ENCODE results near the gene VPS72. TPM values are rescaled to one million over a fixed set of nuclear protein-coding genes. Genes with fewer than 3 reads are reported as not detected.

The VPS72 gene
- polyA plus RNA-seq, 1 of the 3 experiments (the other 2 are of a cell fraction) = 80.2 TPM

DNA sequence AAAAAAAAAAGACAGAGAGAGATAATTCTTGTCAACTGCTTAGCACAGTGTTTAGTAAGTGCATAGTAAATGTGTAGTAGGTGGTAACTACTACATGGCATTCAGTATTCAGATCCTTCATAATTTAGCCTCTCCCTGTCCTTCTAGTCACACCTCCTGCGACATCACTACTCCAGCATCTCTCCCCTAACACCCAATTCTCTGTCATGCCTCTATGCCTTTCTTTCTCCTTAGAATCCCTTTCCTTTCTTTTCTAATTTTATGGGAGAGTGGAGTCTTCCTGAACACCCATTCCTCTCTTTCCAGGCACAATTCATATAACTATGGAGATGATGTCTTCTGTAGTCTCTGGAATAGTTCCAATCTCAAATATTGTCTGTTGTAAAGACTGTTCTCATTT, 3.9 kb upstream of the VPS72 start:
- no peak overlapping the region for H3K27ac ChIP-seq (ENCODE audit: low read depth in 2 of 2, low read length in 1 of 2)
- H3K4me3 ChIP-seq (ENCODE audit: low read depth in 2 of 2, low read length in 1 of 2) = no peak overlapping the region
- TF ChIP-seq, protein P1, sequence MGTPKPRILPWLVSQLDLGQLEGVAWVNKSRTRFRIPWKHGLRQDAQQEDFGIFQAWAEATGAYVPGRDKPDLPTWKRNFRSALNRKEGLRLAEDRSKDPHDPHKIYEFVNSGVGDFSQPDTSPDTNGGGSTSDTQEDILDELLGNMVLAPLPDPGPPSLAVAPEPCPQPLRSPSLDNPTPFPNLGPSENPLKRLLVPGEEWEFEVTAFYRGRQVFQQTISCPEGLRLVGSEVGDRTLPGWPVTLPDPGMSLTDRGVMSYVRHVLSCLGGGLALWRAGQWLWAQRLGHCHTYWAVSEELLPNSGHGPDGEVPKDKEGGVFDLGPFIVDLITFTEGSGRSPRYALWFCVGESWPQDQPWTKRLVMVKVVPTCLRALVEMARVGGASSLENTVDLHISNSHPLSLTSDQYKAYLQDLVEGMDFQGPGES (IDR thresholded peaks at IDR 0.05; ENCODE audit: low read depth, low read length) = no peak
- TF ChIP-seq SIN3A (IDR thresholded peaks at IDR 0.05; ENCODE audit: borderline replicate concordance, low read depth, low read length) = no peak
- TF ChIP-seq MXI1 (IDR thresholded peaks at IDR 0.05; ENCODE audit: low read depth, low read length) = no peak
- H2AFZ ChIP-seq (ENCODE audit: low read depth) = no peak overlapping the region
- H3K4me2 ChIP-seq = no peak overlapping the region
- WGBS (ENCODE audit: low lambda C conversion rate) = 70% methylated on average over 1 of the region's 1 CpG
- no peaks in the 10 kb centered on the region for H3K36me3 ChIP-seq (replicated peaks in 1 of 2; ENCODE audit: control insufficient read depth in 1 of 2, insufficient read depth in 2 of 2, low read length in 1 of 2)
- peaks cover 0 to 9% of the 10 kb centered on the region in 2 experiments; a peak in 2 of 4 replicates for H3K4me1 ChIP-seq (ENCODE audit: control insufficient read depth in 1 of 2, insufficient read depth in 2 of 2, low read depth in 1 of 2, low read length in 1 of 2)
- no peak overlapping the region for H3K9ac ChIP-seq
- POLR2A ChIA-PET = no interaction called here
- no peaks in the 10 kb centered on the region for H4K20me1 ChIP-seq (ENCODE audit: insufficient read depth)
- peaks cover 14% of the 10 kb centered on the region for H3K79me2 ChIP-seq (ENCODE audit: insufficient read depth)
- DNase-seq = no peak
- H3F3A ChIP-seq (replicated peaks; ENCODE audit: insufficient read depth) = peaks cover 31% of the 10 kb centered on the region
- no peaks in the 10 kb centered on the region for H3K27me3 ChIP-seq (ENCODE audit: insufficient read depth)
- CTCF ChIA-PET = interaction anchor here (1.9 kb wide), 1 partner anchor 58 kb away, joined by 8 read pairs; no protein-coding TSS in a partner anchor
- H3K9me3 ChIP-seq = no peaks in the 10 kb centered on the region
- no peaks in the 10 kb centered on the region for H3K9me2 ChIP-seq

DNA sequence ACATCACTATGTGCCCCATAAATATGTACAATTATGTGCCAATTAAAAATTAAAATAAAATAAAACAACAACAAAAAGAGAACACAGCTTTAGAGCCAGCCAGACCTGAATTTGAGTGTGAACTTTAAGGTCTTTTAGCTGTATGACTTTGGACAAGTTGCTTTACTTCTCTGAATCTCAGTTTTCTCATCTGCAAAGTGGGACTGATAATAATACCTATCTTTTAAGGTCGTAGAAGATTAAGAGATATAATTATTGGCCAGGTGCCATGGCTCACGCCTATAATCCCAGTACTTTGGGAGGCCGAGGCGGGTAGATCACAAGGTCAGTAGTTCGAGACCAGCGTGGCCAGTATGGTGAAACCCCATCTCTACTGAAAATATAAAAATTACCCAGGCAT, 3.3 kb upstream of the VPS72 start:
- Histone ChIP-seq H3K4me3 (ENCODE audit: low read depth in 2 of 2, low read length in 1 of 2) (no peak overlapping the region), H3K9me3 (no peaks in the 10 kb centered on the region), H3F3A (replicated peaks; ENCODE audit: insufficient read depth) (peaks cover 31% of the 10 kb centered on the region), H3K9me2 (no peaks in the 10 kb centered on the region), H3K27me3 (ENCODE audit: insufficient read depth) (no peaks in the 10 kb centered on the region), H3K4me1 (ENCODE audit: control insufficient read depth in 1 of 2, insufficient read depth in 2 of 2, low read depth in 1 of 2, low read length in 1 of 2) (peaks cover 0 to 14% of the 10 kb centered on the region in 2 experiments; a peak in 2 of 4 replicates), H4K20me1 (ENCODE audit: insufficient read depth) (no peaks in the 10 kb centered on the region), H3K4me2 (no peak overlapping the region), H3K36me3 (replicated peaks in 1 of 2; ENCODE audit: control insufficient read depth in 1 of 2, insufficient read depth in 2 of 2, low read length in 1 of 2) (no peaks in the 10 kb centered on the region), H2AFZ (ENCODE audit: low read depth) (no peak overlapping the region), H3K9ac (no peak overlapping the region), H3K27ac (ENCODE audit: low read depth in 2 of 2, low read length in 1 of 2) (no peak overlapping the region), H3K79me2 (ENCODE audit: insufficient read depth) (peaks cover 15% of the 10 kb centered on the region)
- DNase-seq = no peak
- ChIA-PET CTCF (interaction anchor here (1.9 kb wide), 1 partner anchor 59 kb away, joined by 8 read pairs; no protein-coding TSS in a partner anchor), POLR2A (no interaction called here)
- 70% methylated on average over 6 of the region's 6 CpGs for WGBS (ENCODE audit: low lambda C conversion rate)
- TF ChIP-seq, protein P2, sequence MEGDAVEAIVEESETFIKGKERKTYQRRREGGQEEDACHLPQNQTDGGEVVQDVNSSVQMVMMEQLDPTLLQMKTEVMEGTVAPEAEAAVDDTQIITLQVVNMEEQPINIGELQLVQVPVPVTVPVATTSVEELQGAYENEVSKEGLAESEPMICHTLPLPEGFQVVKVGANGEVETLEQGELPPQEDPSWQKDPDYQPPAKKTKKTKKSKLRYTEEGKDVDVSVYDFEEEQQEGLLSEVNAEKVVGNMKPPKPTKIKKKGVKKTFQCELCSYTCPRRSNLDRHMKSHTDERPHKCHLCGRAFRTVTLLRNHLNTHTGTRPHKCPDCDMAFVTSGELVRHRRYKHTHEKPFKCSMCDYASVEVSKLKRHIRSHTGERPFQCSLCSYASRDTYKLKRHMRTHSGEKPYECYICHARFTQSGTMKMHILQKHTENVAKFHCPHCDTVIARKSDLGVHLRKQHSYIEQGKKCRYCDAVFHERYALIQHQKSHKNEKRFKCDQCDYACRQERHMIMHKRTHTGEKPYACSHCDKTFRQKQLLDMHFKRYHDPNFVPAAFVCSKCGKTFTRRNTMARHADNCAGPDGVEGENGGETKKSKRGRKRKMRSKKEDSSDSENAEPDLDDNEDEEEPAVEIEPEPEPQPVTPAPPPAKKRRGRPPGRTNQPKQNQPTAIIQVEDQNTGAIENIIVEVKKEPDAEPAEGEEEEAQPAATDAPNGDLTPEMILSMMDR (IDR thresholded peaks at IDR 0.05) = no peak
- TF ChIP-seq, protein P3, sequence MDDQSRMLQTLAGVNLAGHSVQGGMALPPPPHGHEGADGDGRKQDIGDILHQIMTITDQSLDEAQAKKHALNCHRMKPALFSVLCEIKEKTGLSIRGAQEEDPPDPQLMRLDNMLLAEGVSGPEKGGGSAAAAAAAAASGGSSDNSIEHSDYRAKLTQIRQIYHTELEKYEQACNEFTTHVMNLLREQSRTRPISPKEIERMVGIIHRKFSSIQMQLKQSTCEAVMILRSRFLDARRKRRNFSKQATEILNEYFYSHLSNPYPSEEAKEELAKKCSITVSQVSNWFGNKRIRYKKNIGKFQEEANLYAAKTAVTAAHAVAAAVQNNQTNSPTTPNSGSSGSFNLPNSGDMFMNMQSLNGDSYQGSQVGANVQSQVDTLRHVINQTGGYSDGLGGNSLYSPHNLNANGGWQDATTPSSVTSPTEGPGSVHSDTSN (IDR thresholded peaks at IDR 0.05) = no peak
- TF ChIP-seq MEF2A (IDR thresholded peaks at IDR 0.05; ENCODE audit: borderline replicate concordance, low read depth) (no peak), JUND (IDR thresholded peaks at IDR 0.05) (no peak), EP300 (IDR thresholded peaks at IDR 0.05; ENCODE audit: borderline replicate concordance in 1 of 2, low read depth in 1 of 2, low read length in 1 of 2) (no peak), TCF12 (IDR thresholded peaks at IDR 0.05) (no peak), GABPA (IDR thresholded peaks at IDR 0.05; ENCODE audit: low read depth) (no peak), SIN3A (IDR thresholded peaks at IDR 0.05; ENCODE audit: borderline replicate concordance, low read depth, low read length) (no peak), RAD21 (IDR thresholded peaks at IDR 0.05; ENCODE audit: low read length) (no peak), RFX5 (IDR thresholded peaks at IDR 0.05; ENCODE audit: low read length) (no peak), FOXM1 (IDR thresholded peaks at IDR 0.05; ENCODE audit: low read depth) (no peak), TEAD4 (IDR thresholded peaks at IDR 0.05; ENCODE audit: borderline replicate concordance, insufficient read depth) (no peak), TAF1 (IDR thresholded peaks at IDR 0.05; ENCODE audit: borderline replicate concordance, low read depth, low read length) (no peak)
- TF ChIP-seq, protein P4, sequence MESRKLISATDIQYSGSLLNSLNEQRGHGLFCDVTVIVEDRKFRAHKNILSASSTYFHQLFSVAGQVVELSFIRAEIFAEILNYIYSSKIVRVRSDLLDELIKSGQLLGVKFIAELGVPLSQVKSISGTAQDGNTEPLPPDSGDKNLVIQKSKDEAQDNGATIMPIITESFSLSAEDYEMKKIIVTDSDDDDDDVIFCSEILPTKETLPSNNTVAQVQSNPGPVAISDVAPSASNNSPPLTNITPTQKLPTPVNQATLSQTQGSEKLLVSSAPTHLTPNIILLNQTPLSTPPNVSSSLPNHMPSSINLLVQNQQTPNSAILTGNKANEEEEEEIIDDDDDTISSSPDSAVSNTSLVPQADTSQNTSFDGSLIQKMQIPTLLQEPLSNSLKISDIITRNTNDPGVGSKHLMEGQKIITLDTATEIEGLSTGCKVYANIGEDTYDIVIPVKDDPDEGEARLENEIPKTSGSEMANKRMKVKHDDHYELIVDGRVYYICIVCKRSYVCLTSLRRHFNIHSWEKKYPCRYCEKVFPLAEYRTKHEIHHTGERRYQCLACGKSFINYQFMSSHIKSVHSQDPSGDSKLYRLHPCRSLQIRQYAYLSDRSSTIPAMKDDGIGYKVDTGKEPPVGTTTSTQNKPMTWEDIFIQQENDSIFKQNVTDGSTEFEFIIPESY (IDR thresholded peaks at IDR 0.05; ENCODE audit: borderline replicate concordance, low read depth) = no peak
- TF ChIP-seq, protein P5, sequence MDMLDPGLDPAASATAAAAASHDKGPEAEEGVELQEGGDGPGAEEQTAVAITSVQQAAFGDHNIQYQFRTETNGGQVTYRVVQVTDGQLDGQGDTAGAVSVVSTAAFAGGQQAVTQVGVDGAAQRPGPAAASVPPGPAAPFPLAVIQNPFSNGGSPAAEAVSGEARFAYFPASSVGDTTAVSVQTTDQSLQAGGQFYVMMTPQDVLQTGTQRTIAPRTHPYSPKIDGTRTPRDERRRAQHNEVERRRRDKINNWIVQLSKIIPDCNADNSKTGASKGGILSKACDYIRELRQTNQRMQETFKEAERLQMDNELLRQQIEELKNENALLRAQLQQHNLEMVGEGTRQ (IDR thresholded peaks at IDR 0.05; ENCODE audit: borderline replicate concordance, low read depth, low read length) = no peak
- TF ChIP-seq, protein P6, sequence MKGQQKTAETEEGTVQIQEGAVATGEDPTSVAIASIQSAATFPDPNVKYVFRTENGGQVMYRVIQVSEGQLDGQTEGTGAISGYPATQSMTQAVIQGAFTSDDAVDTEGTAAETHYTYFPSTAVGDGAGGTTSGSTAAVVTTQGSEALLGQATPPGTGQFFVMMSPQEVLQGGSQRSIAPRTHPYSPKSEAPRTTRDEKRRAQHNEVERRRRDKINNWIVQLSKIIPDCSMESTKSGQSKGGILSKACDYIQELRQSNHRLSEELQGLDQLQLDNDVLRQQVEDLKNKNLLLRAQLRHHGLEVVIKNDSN (IDR thresholded peaks at IDR 0.05; ENCODE audit: borderline replicate concordance, low read depth) = no peak

All from SK-N-SH (cell line).